IPS-11a (cell line): ENCODE measurements around the gene BTNL9.
"Not testable (repeated sequence)": the region's sequence is repeated elsewhere in the genome, so short reads cannot be mapped to it uniquely, and the experiment has no call there.

Experiments
- H3K4me3 ChIP-seq: one replicate; pipeline ENCODE4 v1.5.1; 2013; ENCODE audit warnings: low read depth, low read length, control low read depth

Gene BTNL9

GRCh38 chr5:181042722-181043121 is 2.7 kb downstream of the BTNL9 start:
- no peak overlapping the region for H3K4me3 ChIP-seq

- no peak overlapping the region for H3K4me3 ChIP-seq
Observed at GRCh38 chr5:181043285-181044092, 3.4 kb downstream of the BTNL9 start.

GRCh38 chr5:181044093-181044599 is 4.1 kb downstream of the BTNL9 start:
- no peak overlapping the region for H3K4me3 ChIP-seq

GRCh38 chr5:181044662-181045305 is 4.7 kb downstream of the BTNL9 start:
- H3K4me3 ChIP-seq, result no peak overlapping the region

- H3K4me3 ChIP-seq, result no peak overlapping the region
Observed at GRCh38 chr5:181045316-181045715, 5.2 kb downstream of the BTNL9 start.

GRCh38 chr5:181045857-181046256 is 5.8 kb downstream of the BTNL9 start:
- not testable (repeated sequence) for H3K4me3 ChIP-seq

- H3K4me3 ChIP-seq, result no peak overlapping the region
Observed at GRCh38 chr5:181047288-181047687, 7.2 kb downstream of the BTNL9 start.

- H3K4me3 ChIP-seq, result no peak overlapping the region
Observed at GRCh38 chr5:181047921-181048320, 7.9 kb downstream of the BTNL9 start.

GRCh38 chr5:181050016-181050415 is 9.9 kb downstream of the BTNL9 start:
- H3K4me3 ChIP-seq, result no peak overlapping the region

- peak overlapping the region; percentile 27 for H3K4me3 ChIP-seq
Observed at GRCh38 chr5:181051841-181052671, 12.0 kb downstream of the BTNL9 start.

- H3K4me3 ChIP-seq, result peak overlapping the region; percentile 63
Observed at GRCh38 chr5:181052672-181053487, 12.8 kb downstream of the BTNL9 start.

- peak overlapping the region; percentile 63 for H3K4me3 ChIP-seq
Observed at GRCh38 chr5:181053488-181054121, 13.5 kb downstream of the BTNL9 start.

- H3K4me3 ChIP-seq, result peak overlapping the region; percentile 63
Observed at GRCh38 chr5:181054138-181054537, 14.1 kb downstream of the BTNL9 start.

- H3K4me3 ChIP-seq, result no peak overlapping the region
Observed at GRCh38 chr5:181054871-181055459, 14.9 kb downstream of the BTNL9 start.

- H3K4me3 ChIP-seq, result no peak overlapping the region
Observed at GRCh38 chr5:181056431-181056830, 16.4 kb downstream of the BTNL9 start.

GRCh38 chr5:181058321-181058720 is 18.3 kb downstream of the BTNL9 start:
- no peak overlapping the region for H3K4me3 ChIP-seq

GRCh38 chr5:181058786-181059296 is 18.8 kb downstream of the BTNL9 start:
- no peak overlapping the region for H3K4me3 ChIP-seq

- H3K4me3 ChIP-seq, result no peak overlapping the region
Observed at GRCh38 chr5:181059297-181060230, 19.5 kb downstream of the BTNL9 start.
